NCI-H1930 (cell line): ENCODE results near the gene ITGB8.

Source experiments
- DNase-seq, 2 experiments: peaks; one replicate each; lab custom pipeline; 2025; lab: John Stamatoyannopoulos, UW

Gene ITGB8

DNA sequence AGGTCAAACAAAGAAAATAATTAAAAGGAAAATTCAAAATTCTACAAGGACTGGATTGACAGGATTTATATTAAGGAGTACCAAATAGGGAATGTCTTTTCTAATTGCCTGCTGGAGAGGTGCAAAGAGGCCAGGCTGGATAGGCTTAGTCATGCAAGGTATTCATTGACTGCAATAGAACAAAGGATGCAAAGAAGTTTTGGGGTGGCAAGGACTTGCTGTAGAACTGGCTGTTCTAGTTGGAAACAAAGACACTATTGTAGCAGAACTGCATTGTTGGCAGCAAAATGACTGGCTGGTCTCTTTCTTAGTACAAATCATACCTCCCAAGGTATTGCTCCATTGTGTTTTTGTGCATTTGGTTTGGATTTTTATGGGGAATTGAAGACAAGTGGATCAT, 10.1 kb downstream of the ITGB8 start:
- DNase-seq: no peak

- no peak for DNase-seq
Measured at GRCh38 chr7:20343205-20343604, 12.5 kb downstream of the ITGB8 start.

DNA sequence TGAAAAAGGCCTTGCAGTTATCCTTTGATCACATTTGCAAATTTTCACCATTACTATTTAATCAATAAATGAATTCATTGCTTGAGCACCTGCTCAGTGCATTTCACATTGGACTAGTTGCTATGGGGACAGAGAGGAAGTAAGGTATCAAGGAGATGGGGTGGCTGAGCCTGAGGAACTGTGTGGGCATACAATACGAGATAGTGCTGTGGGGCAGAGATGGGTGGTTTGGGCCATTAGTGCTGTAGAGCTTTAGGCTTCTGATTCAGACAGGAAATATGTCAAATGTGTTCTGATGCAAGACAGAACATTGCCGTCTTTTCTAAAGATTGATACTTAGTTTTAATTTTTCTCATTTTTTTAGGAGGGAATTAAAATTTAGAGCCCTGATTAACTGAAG, 13.2 kb downstream of the ITGB8 start:
- no peak for DNase-seq

- DNase-seq: no peak
Measured at GRCh38 chr7:20344396-20344795, 13.7 kb downstream of the ITGB8 start.

GRCh38 chr7:20346577-20346976, 15.9 kb downstream of the ITGB8 start:
- no peak for DNase-seq

DNA sequence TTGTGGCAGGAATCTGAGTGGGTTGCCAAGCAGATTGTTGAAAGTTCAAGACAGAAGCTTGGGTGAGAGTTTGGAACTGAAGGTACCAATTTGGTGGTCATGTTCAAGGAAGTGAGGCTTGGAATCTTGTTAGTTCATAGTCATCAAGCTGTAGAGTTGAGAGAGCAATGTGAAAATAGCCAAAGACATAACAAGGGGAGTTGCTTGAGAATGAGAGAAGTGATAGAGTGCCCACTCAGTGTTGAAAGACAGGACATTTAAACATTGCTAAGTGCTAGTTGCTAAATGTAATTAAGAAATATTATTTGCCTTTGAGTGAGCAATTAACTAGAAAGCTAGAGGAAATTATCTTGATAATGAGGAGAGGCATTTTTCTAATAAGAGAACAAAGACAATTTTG, 17.0 kb downstream of the ITGB8 start:
- DNase-seq: no peak

- DNase-seq: no peak
Measured at GRCh38 chr7:20348125-20348807, 17.6 kb downstream of the ITGB8 start.

DNA sequence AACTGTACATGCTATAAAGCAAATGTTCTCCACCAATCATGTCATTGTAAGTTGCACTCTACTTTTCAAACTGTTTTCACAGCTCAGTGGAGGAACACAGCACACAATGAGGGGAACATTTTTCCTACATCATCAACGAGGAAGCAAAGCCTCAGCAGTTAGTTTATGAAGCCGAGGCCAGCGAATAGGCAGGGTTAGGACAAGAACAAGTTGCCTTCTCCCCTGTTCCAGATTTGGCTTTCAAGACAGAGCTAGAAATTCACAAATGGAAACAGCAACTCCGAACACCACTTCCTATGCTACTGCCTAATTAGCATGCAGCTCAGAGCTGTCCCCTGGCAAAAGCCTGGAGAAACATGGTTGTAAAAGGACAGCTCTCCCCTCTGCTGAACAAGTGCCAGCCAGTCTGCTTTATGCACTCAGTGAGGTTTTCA, 19.8 kb downstream of the ITGB8 start:
- DNase-seq: no peak

GRCh38 chr7:20350996-20351692, 20.4 kb downstream of the ITGB8 start:
- DNase-seq: no peak

DNA sequence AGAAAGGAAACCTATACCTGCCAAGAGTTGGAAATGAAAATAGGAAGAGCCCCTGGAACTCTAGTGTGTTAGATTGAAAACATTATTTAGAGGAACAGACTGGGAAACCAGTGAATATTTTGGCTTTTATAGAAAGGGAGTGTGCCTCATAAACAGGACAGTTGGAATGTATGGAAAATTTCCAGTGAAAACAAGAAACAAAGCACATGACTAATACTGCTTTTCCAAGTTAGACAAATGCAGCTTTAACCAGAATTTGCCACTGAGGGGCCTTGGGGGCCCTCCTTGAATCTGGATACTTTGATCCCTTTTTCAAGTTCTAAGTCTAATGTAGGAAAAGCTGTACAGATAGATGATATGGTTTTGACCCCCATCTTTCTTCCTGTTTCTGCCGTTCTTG, 21.2 kb downstream of the ITGB8 start:
- no peak for DNase-seq

GRCh38 chr7:20352573-20353306, 22.0 kb downstream of the ITGB8 start:
- no peak for DNase-seq

- DNase-seq: no peak
Measured at GRCh38 chr7:20354610-20355528, 24.2 kb downstream of the ITGB8 start.

DNA sequence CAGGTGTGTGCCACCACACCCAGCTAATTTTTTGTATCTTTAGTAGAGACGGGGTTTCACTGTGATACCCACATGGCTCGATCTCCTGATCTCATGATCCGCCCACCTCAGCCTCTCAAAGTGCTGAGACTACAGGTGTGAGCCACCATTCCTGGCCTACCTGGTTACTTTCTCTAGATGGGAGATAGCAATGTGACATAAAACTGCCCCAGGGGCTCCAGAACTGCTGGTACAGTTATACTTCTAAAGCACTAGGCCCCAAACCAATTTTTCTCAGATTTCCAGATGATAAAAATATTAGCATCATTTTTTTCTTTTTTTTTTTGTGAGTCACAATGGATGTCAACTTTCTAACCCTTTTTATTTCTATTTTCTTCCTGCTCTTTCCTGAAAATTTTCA, 27.4 kb downstream of the ITGB8 start:
- no peak for DNase-seq

DNA sequence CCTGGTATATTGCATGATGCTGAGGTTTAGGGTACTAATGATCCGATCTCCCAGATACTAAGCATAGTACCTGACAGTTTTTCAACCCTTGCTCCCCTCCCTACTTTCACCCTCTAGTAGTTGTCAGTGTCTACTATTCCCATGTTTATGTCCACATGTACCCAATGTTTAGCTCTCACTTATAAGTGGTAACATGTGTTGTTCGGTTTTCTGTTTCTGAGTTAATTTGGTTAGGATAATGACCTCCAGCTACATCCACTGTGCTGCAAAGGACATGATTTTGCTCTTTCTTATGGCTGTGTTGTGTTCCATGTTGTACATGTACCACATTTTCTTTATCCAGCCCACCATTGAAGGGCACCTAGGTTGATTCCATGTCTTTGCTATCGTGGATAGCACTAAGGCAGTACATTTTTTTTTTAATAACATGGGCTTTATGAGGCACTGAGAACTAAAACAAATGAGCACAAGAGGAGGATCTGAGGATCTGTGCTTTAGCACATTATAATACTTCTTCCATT, 28.1 kb downstream of the ITGB8 start:
- no peak for DNase-seq

DNA sequence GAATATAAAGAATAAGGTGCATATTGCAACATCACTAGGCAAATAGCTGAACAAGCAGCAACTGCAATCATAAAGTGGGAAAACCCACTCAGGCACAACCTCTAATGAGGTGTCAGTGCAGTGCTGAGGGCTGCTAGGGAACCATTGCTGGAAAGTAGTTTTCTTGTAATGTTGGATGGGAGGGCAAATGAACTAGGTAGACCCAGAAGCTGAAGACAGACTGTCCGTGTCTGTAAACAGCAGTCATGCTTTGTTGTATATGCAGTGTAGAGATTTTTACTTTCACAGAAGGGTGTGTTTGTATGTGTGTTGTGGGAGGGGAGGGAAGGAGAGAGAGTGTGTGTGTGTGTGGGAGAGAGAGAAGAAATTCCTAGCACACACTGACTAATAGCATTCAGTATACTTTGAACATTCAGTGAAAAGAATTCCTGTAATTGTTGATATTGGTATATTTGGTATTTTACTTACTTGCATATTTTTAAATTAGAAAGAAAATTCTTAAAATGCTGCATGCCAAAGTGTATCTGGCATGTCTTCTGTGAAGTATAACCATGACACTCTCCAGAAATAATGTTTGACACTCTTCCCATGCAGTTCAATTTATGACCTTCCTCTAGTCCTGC, 28.8 kb downstream of the ITGB8 start:
- DNase-seq: no peak

GRCh38 chr7:20362574-20363253, 32.0 kb downstream of the ITGB8 start:
- no peak for DNase-seq

- DNase-seq: no peak
Measured at GRCh38 chr7:20364571-20365196, 34.0 kb downstream of the ITGB8 start.

DNA sequence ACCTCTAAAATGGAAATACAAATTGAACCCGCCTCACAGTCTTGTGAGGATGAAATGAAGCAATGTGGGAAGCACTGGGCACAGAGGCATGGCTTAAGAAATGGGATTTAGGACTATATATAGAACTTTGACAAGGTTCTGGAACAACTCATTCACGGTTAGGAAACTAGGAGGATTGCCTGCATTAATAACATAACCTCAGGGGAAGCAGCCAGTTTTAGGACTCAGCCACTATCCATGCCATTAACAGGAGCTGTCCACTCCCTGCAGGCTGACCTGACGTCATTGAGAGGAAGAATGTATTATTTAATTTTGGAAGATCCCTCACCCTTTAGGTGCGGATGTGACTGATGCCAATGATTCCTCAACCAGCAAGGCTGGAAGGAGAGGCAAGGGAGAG, 34.8 kb downstream of the ITGB8 start:
- no peak for DNase-seq

- no peak for DNase-seq
Measured at GRCh38 chr7:20374399-20374798, 43.7 kb downstream of the ITGB8 start.

GRCh38 chr7:20376796-20377195, 46.1 kb downstream of the ITGB8 start:
- DNase-seq: no peak
